Measurements from ENCODE around the gene NT5DC4. TPM values are rescaled to one million over a fixed set of nuclear protein-coding genes. Genes with fewer than 3 reads are reported as not detected.

The NT5DC4 gene
- total RNA-seq, 1 donor from 2014 or later = not detected

DNA sequence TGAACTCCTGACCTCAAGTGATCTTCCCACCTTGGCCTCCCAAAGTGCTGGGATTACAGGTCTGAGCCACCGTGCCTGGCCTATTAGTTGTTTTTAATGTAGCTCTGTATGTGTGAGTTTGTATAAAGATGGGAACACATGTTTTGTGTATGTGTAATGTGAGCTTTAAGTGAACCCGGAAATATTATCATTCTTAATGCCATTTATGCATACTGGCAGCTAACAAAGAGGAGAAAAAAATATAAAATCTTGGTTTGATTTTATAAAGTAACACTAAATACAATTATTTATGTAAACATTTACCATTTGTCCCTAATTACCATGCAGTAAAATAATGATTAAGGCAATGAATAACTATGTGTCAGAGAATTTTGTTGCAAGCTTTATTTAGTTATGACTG, 52.7 kb downstream of the NT5DC4 start:
- Histone ChIP-seq H3K36me3 (no peaks in the 10 kb centered on the region), H3K4me2 (no peak overlapping the region), H3K27me3 (no peaks in the 10 kb centered on the region), H3K4me1 (peaks cover 14% of the 10 kb centered on the region), H3K27ac (no peak overlapping the region), H3K9ac (no peak overlapping the region), H3K9me3 (ENCODE audit: low read depth) (no peaks in the 10 kb centered on the region), H4K20me1 (ENCODE audit: low read depth) (no peaks in the 10 kb centered on the region), H2AFZ (replicated peaks) (no peak overlapping the region), H3K79me2 (ENCODE audit: low read depth) (no peaks in the 10 kb centered on the region), H3K4me3 (no peak overlapping the region), H3F3A (ENCODE audit: low read depth) (peaks cover 11% of the 10 kb centered on the region)
- Mint-ChIP-seq H3K4me3 (no peak overlapping the region), H3K27me3 (ENCODE audit: insufficient read depth, low read depth) (no peaks in the 10 kb centered on the region), H3K36me3 (no peaks in the 10 kb centered on the region), H3K4me1 (peaks cover 7% of the 10 kb centered on the region), H3K9me3 (no peaks in the 10 kb centered on the region), H3K27ac (no peak overlapping the region)
- no peak for DNase-seq (ENCODE audit: low spot score)
- TF ChIP-seq CTCF (IDR thresholded peaks at IDR 0.05) (no peak), EZH2 (IDR thresholded peaks at IDR 0.05) (no peak), EZH2phosphoT487 (IDR thresholded peaks at IDR 0.05) (no peak)

GRCh38 chr2:112774536-112775285, 53.9 kb downstream of the NT5DC4 start:
- no peak for DNase-seq (ENCODE audit: low spot score)
- H3K4me3 Mint-ChIP-seq = no peak overlapping the region
- Histone ChIP-seq H3K4me3 (no peak overlapping the region), H3K9me3 (ENCODE audit: low read depth) (no peaks in the 10 kb centered on the region), H3K27me3 (no peaks in the 10 kb centered on the region), H3K9ac (no peak overlapping the region), H3K27ac (no peak overlapping the region), H3K36me3 (no peaks in the 10 kb centered on the region), H3K79me2 (ENCODE audit: low read depth) (no peaks in the 10 kb centered on the region), H4K20me1 (ENCODE audit: low read depth) (no peaks in the 10 kb centered on the region), H3F3A (ENCODE audit: low read depth) (peaks cover 11% of the 10 kb centered on the region), H2AFZ (replicated peaks) (no peak overlapping the region), H3K4me1 (peaks cover 14% of the 10 kb centered on the region), H3K4me2 (no peak overlapping the region)
- H3K36me3 Mint-ChIP-seq = no peaks in the 10 kb centered on the region
- no peak overlapping the region for H3K27ac Mint-ChIP-seq
- no peaks in the 10 kb centered on the region for H3K9me3 Mint-ChIP-seq
- peaks cover 7% of the 10 kb centered on the region for H3K4me1 Mint-ChIP-seq
- TF ChIP-seq CTCF (IDR thresholded peaks at IDR 0.05) = no peak
- TF ChIP-seq EZH2 (IDR thresholded peaks at IDR 0.05) = no peak
- TF ChIP-seq EZH2phosphoT487 (IDR thresholded peaks at IDR 0.05) = no peak
- H3K27me3 Mint-ChIP-seq (ENCODE audit: insufficient read depth, low read depth) = no peaks in the 10 kb centered on the region

GRCh38 chr2:112776113-112776512, 55.3 kb downstream of the NT5DC4 start:
- Histone ChIP-seq H4K20me1 (ENCODE audit: low read depth) (no peaks in the 10 kb centered on the region), H3K4me3 (no peak overlapping the region), H3K4me1 (peaks cover 14% of the 10 kb centered on the region), H2AFZ (replicated peaks) (no peak overlapping the region), H3K27ac (no peak overlapping the region), H3K4me2 (no peak overlapping the region), H3K9me3 (ENCODE audit: low read depth) (no peaks in the 10 kb centered on the region), H3K79me2 (ENCODE audit: low read depth) (no peaks in the 10 kb centered on the region), H3K27me3 (no peaks in the 10 kb centered on the region), H3K9ac (no peak overlapping the region), H3F3A (ENCODE audit: low read depth) (peaks cover 11% of the 10 kb centered on the region), H3K36me3 (no peaks in the 10 kb centered on the region)
- TF ChIP-seq EZH2phosphoT487 (IDR thresholded peaks at IDR 0.05) (no peak), EZH2 (IDR thresholded peaks at IDR 0.05) (no peak), CTCF (IDR thresholded peaks at IDR 0.05) (no peak)
- no peaks in the 10 kb centered on the region for H3K27me3 Mint-ChIP-seq (ENCODE audit: insufficient read depth, low read depth)
- no peak overlapping the region for H3K4me3 Mint-ChIP-seq
- peaks cover 7% of the 10 kb centered on the region for H3K4me1 Mint-ChIP-seq
- no peak overlapping the region for H3K27ac Mint-ChIP-seq
- H3K36me3 Mint-ChIP-seq = no peaks in the 10 kb centered on the region
- DNase-seq (ENCODE audit: low spot score) = no peak
- no peaks in the 10 kb centered on the region for H3K9me3 Mint-ChIP-seq

Measured in neural progenitor cell (in vitro differentiated cells).